Measurements from ENCODE around the gene OR5AU1. TPM values are rescaled to one million over a fixed set of nuclear protein-coding genes. Genes with fewer than 3 reads are reported as not detected.
A peak's percentile ranks its signal among the peaks of the same experiment; 100 is the strongest.

OR5AU1 gene
- total and polyA plus RNA-seq, 2 of the 4 experiments (the other 2 are of a cell fraction), result not detected

GRCh38 chr14:21106498-21107282 is 49.2 kb downstream of the OR5AU1 start (continued):
- no peak for TF ChIP-seq BHLHE40 (IDR thresholded peaks at IDR 0.05; ENCODE audit: low read depth, low read length)

- POLR2A ChIA-PET (ENCODE audit: unreplicated experiment), result no interaction called here
- Histone ChIP-seq H3K18ac (ENCODE audit: low read depth, low read length) (no peak overlapping the region), H3K4me2 (ENCODE audit: low read depth, low read length) (peak overlapping the region; percentile 14; the same call in 1 of the 2 replicates), H4K5ac (ENCODE audit: low read depth, low read length) (no peak overlapping the region; the same call in 1 of the 2 replicates), H2BK20ac (ENCODE audit: low read depth, low read length) (no peak overlapping the region; the same call in 1 of the 2 replicates), H3K4me1 (ENCODE audit: control insufficient read depth, insufficient read depth, low read length) (peaks cover 4% of the 10 kb centered on the region), H4K20me1 (ENCODE audit: insufficient read depth, low read length) (no peaks in the 10 kb centered on the region), H3K79me1 (ENCODE audit: low read depth in 1 of 2, low read length in 2 of 2) (no peaks in the 10 kb centered on the region), H2AK9ac (replicated peaks; ENCODE audit: low read depth, low read length, poor library complexity) (no peak overlapping the region), H4K8ac (ENCODE audit: low read depth in 2 of 2, low read length in 2 of 2) (peak overlapping the region; percentile 7 to 52; a peak in 2 of 4 replicates), H2BK120ac (ENCODE audit: low read depth, low read length) (no peak overlapping the region), H3K14ac (replicated peaks; ENCODE audit: low read depth, low read length) (no peak overlapping the region), H3K4me3 (ENCODE audit: insufficient read depth, low read depth, low read length) (no peak overlapping the region), H2BK15ac (ENCODE audit: low read depth, low read length) (no peak overlapping the region), H3K23ac (ENCODE audit: low read depth, low read length) (no peak overlapping the region), H2BK5ac (ENCODE audit: low read depth, low read length, poor library complexity, severe bottlenecking) (no peak overlapping the region), H2AFZ (replicated peaks; ENCODE audit: low read length, poor library complexity) (peak overlapping the region; percentile 73), H3K9ac (ENCODE audit: low read depth, low read length) (0 out of 2 replicates have a peak overlapping the region, but pooled peaks have one; percentile 2), H3K27me3 (ENCODE audit: control insufficient read depth, insufficient read depth, low read length) (no peaks in the 10 kb centered on the region), H2AK5ac (ENCODE audit: low read depth, low read length) (no peak overlapping the region), H3K4ac (ENCODE audit: low read depth, low read length) (peak overlapping the region; percentile 29; the same call in 1 of the 2 replicates), H3K36me3 (ENCODE audit: control insufficient read depth, insufficient read depth, low read length) (no peaks in the 10 kb centered on the region), H3K9me1 (ENCODE audit: insufficient read depth, low read length) (peaks cover 2% of the 10 kb centered on the region; the same call in 1 of the 2 replicates), H3K56ac (ENCODE audit: extremely low read depth, insufficient read depth, low read length) (no peak overlapping the region), H3K9me3 (ENCODE audit: control insufficient read depth, insufficient read depth, low read length) (no peaks in the 10 kb centered on the region), H3K27ac (ENCODE audit: insufficient read depth, low read length) (peak overlapping the region; percentile 8; the same call in 1 of the 2 replicates), H4K91ac (ENCODE audit: insufficient read depth, low read depth, low read length) (no peak overlapping the region)
- DNase-seq, result no peak
- dilution Hi-C loops (cut with HindIII; ENCODE audit: low sequenced_read_pairs, unreplicated experiment), result no loop called here
- 40% methylated on average over 1 of the region's 4 CpGs; no CpG with 5 or more reads in 1 of the 2 experiments for WGBS, 2 experiments (ENCODE audit: extremely low coverage in 2 of 2, insufficient read length in 1 of 2)
- intact Hi-C loops (cut with micrococcal nuclease), result loop anchor here (5.0 kb wide), 1 partner anchor 409 kb away; no protein-coding TSS in a partner anchor
- in situ Hi-C loops (cut with MboI; ENCODE audit: low sequenced_read_pairs), result no loop called here
- BruUV-seq (replicated peaks), result no TSS peak
- CTCF ChIA-PET, result interaction anchor here (0.9 to 4.2 kb wide), 3 partner anchors 13 to 91 kb away, joined by 3 to 44 read pairs (median 23); no protein-coding TSS in a partner anchor
- ATAC-seq (ENCODE audit: low read depth), result no peak
- TF ChIP-seq FOS (IDR thresholded peaks at IDR 0.05; ENCODE audit: low read depth, low read length), result no peak
- TF ChIP-seq NFE2L2 (IDR thresholded peaks at IDR 0.05; ENCODE audit: low read depth, low read length), result no peak
- no peak for TF ChIP-seq MXI1 (IDR thresholded peaks at IDR 0.05; ENCODE audit: borderline replicate concordance, low read depth, low read length)
- TF ChIP-seq USF2 (IDR thresholded peaks at IDR 0.05; ENCODE audit: low read depth, low read length), result no peak
- no peak for TF ChIP-seq CTCF (conservative IDR thresholded peaks at IDR 0.05; ENCODE audit: low read depth, low read length)
- TF ChIP-seq CEBPB (IDR thresholded peaks at IDR 0.05; ENCODE audit: low read depth, low read length), result no peak
- TF ChIP-seq RCOR1 (IDR thresholded peaks at IDR 0.05; ENCODE audit: insufficient replicate concordance, low read length), result no peak
- no peak for TF ChIP-seq RAD21 (IDR thresholded peaks at IDR 0.05; ENCODE audit: low read length)
- no peak for TF ChIP-seq RFX5 (IDR thresholded peaks at IDR 0.05; ENCODE audit: low read depth, low read length)
- no peak for TF ChIP-seq MAFK (IDR thresholded peaks at IDR 0.05; ENCODE audit: low read depth, low read length)
- no peak for TF ChIP-seq SMC3 (IDR thresholded peaks at IDR 0.05; ENCODE audit: low read depth, low read length)
- no peak for TF ChIP-seq BHLHE40 (IDR thresholded peaks at IDR 0.05; ENCODE audit: low read depth, low read length)
- no peak for TF ChIP-seq MAZ (IDR thresholded peaks at IDR 0.05; ENCODE audit: borderline replicate concordance, low read depth, low read length)
- TF ChIP-seq POLR2A (IDR thresholded peaks at IDR 0.05; ENCODE audit: low read depth, low read length), result no peak
- TF ChIP-seq CHD1 (IDR thresholded peaks at IDR 0.05; ENCODE audit: low read depth, low read length), result no peak
Measured at GRCh38 chr14:21106176-21106497, 49.7 kb downstream of the OR5AU1 start.
